PC-9 (cell line): ENCODE results near the gene SMC4. TPM values are rescaled to one million over a fixed set of nuclear protein-coding genes. Genes with fewer than 3 reads are reported as not detected.

Source experiments
- BruUV-seq: library from RNA; stranded (reverse); fragments of 400-500 nt; replicated peaks from 2 replicates; lab custom pipeline; 2021; lab: Mats Ljungman, UMichigan
- CTCF ChIA-PET: fragments of 300-600 bp; sonication (Branson Sonifier 250); formaldehyde crosslinking; loops from one replicate; lab custom pipeline; 2022; ENCODE audit warnings: antibody characterized with exemption; lab: Charles Lee
- POLR2A ChIA-PET: fragments of 300-600 bp; sonication (Branson Sonifier 250); formaldehyde crosslinking; loops from one replicate; lab custom pipeline; 2022; ENCODE audit warnings: antibody characterized with exemption; ENCODE audit not compliant: unreplicated experiment; lab: Charles Lee
- DNase-seq, 2 experiments: peaks; one replicate each; pipeline versions ENCODE4 v3.0.0 to v3.0.0-alpha.2; 2015 to 2022; ENCODE audit warnings: mixed read lengths in 1 of 2
- H2AFZ ChIP-seq: fragments of 200-600 bp; sonication (generic); 2 replicates; pipeline ENCODE4 v1.8.1; 2017; ENCODE audit warnings: antibody characterized with exemption
- H3F3A ChIP-seq: fragments of 200-600 bp; sonication (generic); 2 replicates; pipeline ENCODE4 v1.8.1; 2017; ENCODE audit warnings: antibody characterized with exemption, mild to moderate bottlenecking, low read depth; ENCODE audit not compliant: insufficient read depth
- H3K27ac ChIP-seq: fragments of 200-600 bp; sonication (generic); 2 replicates; pipeline ENCODE4 v1.6.1; 2016; ENCODE audit warnings: mixed run types
- H3K27me3 ChIP-seq: fragments of 200-600 bp; sonication (generic); 2 replicates; pipeline ENCODE4 v1.6.1; 2016; ENCODE audit warnings: low read depth, mixed run types; ENCODE audit not compliant: insufficient read depth
- H3K36me3 ChIP-seq: fragments of 200-600 bp; sonication (generic); 2 replicates; pipeline ENCODE4 v1.6.1; 2016; ENCODE audit warnings: low read depth, mixed run types
- H3K4me1 ChIP-seq: fragments of 200-600 bp; sonication (generic); replicated peaks from 2 replicates; pipeline ENCODE4 v1.6.1; 2016; ENCODE audit warnings: mixed run types; ENCODE audit not compliant: insufficient read depth
- H3K4me2 ChIP-seq: fragments of 200-600 bp; sonication (generic); 2 replicates; pipeline ENCODE4 v1.6.1; 2017; ENCODE audit warnings: mixed run types
- H3K4me3 ChIP-seq: fragments of 200-600 bp; sonication (generic); 2 replicates; pipeline ENCODE4 v1.6.1; 2016; ENCODE audit warnings: mixed run types
- H3K79me2 ChIP-seq: fragments of 200-600 bp; sonication (generic); 2 replicates; pipeline ENCODE4 v1.6.1; 2017; ENCODE audit warnings: low read depth, mixed run types
- H3K9me2 ChIP-seq: fragments of 200-600 bp; sonication (generic); 2 replicates; pipeline ENCODE4 v1.8.1; 2017; ENCODE audit warnings: mild to moderate bottlenecking; ENCODE audit not compliant: insufficient read depth
- H3K9me3 ChIP-seq: fragments of 200-600 bp; sonication (generic); 2 replicates; pipeline ENCODE4 v1.8.1; 2016; ENCODE audit warnings: low read depth; ENCODE audit not compliant: insufficient read depth
- H4K20me1 ChIP-seq: fragments of 200-600 bp; sonication (generic); 2 replicates; pipeline ENCODE4 v1.8.1; 2017; ENCODE audit not compliant: insufficient read depth
- EZH2 ChIP-seq: fragments of 200-600 bp; sonication (generic); IDR thresholded peaks from 2 replicates; pipeline ENCODE4 v1.8.0; 2017; ENCODE audit warnings: antibody characterized with exemption, low read depth
- intact Hi-C: fragments of 100-400 bp; cut with micrococcal nuclease; formaldehyde crosslinking; loops from one replicate; pipeline ENCODE4 v1.10.0; 2022; ENCODE audit not compliant: unreplicated experiment
- total RNA-seq: library from RNA; stranded (reverse); gene quantifications from 2 replicates; pipeline ENCODE4 v1.2.3, GENCODE V29; 2021
- TF ChIP-seq, protein P1 (sequence below): fragments of 200-600 bp; sonication (generic); conservative IDR thresholded peaks from 2 replicates; pipeline ENCODE4 v1.6.1; 2017; ENCODE audit warnings: mixed run types, antibody characterized with exemption, mild to moderate bottlenecking, moderate library complexity

The SMC4 gene
- total RNA-seq, 1 experiment from 2014 or later: 181 TPM

DNA sequence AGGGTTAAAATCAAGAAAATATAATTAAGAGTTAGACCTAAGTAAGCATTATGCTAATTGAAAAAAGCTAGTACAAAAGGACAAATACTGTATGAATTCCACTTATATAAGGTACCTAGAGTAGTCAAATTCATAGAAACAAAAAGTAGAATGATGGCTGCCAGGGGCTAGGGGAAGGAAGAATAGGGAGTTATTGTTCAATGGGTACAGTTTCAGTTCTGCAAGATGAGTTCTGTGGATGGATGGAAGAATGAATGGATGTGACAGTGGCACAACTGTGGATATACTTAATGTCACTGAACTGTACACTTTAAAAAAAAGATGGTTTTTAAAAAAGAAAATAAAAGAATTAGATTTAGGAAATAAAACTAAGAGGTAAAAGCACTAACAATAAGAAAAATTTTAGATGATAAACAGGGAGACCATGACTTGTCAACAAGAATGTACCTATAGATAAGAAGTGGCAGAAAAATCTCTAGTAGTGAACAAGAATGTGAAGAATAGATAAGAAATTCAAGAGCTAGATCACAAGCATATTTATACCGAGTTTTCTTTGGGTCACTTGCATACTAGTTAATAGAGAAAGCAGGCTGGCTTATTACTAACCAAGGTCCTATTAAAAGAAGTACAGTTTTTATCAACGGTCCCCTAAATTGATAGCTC lies 6.0 kb upstream of the SMC4 start:
- Histone ChIP-seq H3K79me2 (peaks cover 30% of the 10 kb centered on the region), H2AFZ (no peak overlapping the region), H3K9me2 (no peaks in the 10 kb centered on the region), H3K4me2 (no peak overlapping the region), H3K9me3 (no peaks in the 10 kb centered on the region), H3K4me3 (no peak overlapping the region), H3K27ac (no peak overlapping the region), H4K20me1 (no peaks in the 10 kb centered on the region), H3K27me3 (no peaks in the 10 kb centered on the region), H3K36me3 (no peaks in the 10 kb centered on the region), H3K4me1 (peaks cover 7% of the 10 kb centered on the region), H3F3A (no peaks in the 10 kb centered on the region)
- no TSS peak for BruUV-seq
- TF ChIP-seq EZH2: no peak
- DNase-seq: no peak
- ChIA-PET CTCF (interaction anchor here (0.6 kb wide), 1 partner anchor 22 kb away, joined by 3 read pairs; no protein-coding TSS in a partner anchor), POLR2A (no interaction called here)
- intact Hi-C loops: no loop called here

DNA sequence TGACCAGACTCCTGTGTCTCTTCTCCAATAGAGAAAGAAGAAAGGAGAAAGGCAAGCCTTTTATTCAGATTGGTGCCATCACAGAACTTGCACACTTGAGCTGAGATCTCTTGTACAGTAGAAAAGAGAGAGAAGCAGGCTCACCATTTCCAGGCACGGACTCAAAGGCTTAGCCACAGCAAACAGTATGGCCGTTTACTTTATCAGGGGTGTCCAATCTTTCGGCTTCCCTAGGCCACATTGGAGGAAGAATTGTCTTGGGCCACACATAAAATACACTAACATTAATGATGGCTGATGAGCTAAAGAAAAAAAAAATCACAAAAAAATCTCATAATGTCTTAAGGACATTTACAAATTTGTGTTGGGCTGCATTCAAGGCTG lies 5.4 kb upstream of the SMC4 start:
- TF ChIP-seq EZH2: no peak
- TF ChIP-seq, protein P1, sequence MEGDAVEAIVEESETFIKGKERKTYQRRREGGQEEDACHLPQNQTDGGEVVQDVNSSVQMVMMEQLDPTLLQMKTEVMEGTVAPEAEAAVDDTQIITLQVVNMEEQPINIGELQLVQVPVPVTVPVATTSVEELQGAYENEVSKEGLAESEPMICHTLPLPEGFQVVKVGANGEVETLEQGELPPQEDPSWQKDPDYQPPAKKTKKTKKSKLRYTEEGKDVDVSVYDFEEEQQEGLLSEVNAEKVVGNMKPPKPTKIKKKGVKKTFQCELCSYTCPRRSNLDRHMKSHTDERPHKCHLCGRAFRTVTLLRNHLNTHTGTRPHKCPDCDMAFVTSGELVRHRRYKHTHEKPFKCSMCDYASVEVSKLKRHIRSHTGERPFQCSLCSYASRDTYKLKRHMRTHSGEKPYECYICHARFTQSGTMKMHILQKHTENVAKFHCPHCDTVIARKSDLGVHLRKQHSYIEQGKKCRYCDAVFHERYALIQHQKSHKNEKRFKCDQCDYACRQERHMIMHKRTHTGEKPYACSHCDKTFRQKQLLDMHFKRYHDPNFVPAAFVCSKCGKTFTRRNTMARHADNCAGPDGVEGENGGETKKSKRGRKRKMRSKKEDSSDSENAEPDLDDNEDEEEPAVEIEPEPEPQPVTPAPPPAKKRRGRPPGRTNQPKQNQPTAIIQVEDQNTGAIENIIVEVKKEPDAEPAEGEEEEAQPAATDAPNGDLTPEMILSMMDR: no peak
- Histone ChIP-seq H3K27ac (no peak overlapping the region), H3K27me3 (no peaks in the 10 kb centered on the region), H3K79me2 (peaks cover 34% of the 10 kb centered on the region), H2AFZ (no peak overlapping the region), H3K9me2 (no peaks in the 10 kb centered on the region), H3K36me3 (no peaks in the 10 kb centered on the region), H4K20me1 (no peaks in the 10 kb centered on the region), H3K9me3 (no peaks in the 10 kb centered on the region), H3K4me1 (peaks cover 7% of the 10 kb centered on the region), H3K4me3 (no peak overlapping the region), H3F3A (no peaks in the 10 kb centered on the region), H3K4me2 (no peak overlapping the region)
- DNase-seq: no peak
- BruUV-seq: no TSS peak
- ChIA-PET CTCF (interaction anchor here (0.6 kb wide), 1 partner anchor 21 kb away, joined by 3 read pairs; no protein-coding TSS in a partner anchor), POLR2A (no interaction called here)
- intact Hi-C loops: no loop called here

DNA sequence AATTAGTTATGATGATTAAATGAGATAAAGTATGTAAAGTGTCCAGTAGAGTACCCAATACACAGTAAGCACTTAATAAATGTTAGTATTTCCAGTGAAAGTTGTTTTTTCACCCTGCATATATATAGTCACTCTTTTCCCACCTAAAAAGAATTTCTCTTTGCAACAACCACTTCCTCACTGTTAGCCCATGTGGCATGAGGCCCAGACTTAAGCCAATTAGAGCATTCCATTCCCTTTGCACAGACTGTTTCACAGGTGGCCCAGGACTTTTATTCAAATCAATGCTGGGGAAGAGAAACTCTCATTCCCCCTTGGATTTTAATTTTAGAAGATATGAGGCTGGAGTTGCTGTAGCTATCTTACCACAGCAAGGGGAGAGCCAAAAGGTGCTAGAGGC lies 4.2 kb upstream of the SMC4 start:
- DNase-seq: no peak
- intact Hi-C loops: loop anchor here (5.0 kb wide), 2 partner anchors 282 to 978 kb away; partner anchors contain the start of gene ARL14
- TF ChIP-seq, protein P1: no peak
- no peak for TF ChIP-seq EZH2

More for the DNA sequence above, 4.2 kb upstream of the SMC4 start:
- Histone ChIP-seq H3K4me3 (no peak overlapping the region), H3K9me3 (no peaks in the 10 kb centered on the region), H3K27ac (no peak overlapping the region), H3F3A (peaks cover 5% of the 10 kb centered on the region; the same call in 1 of the 2 replicates), H2AFZ (no peak overlapping the region), H3K9me2 (no peaks in the 10 kb centered on the region), H3K4me2 (no peak overlapping the region), H4K20me1 (no peaks in the 10 kb centered on the region), H3K4me1 (peaks cover 7% of the 10 kb centered on the region), H3K79me2 (peaks cover 43% of the 10 kb centered on the region), H3K36me3 (no peaks in the 10 kb centered on the region), H3K27me3 (no peaks in the 10 kb centered on the region)
- ChIA-PET CTCF (interaction anchor here (0.6 kb wide), 1 partner anchor 363 kb away, joined by 4 read pairs; no protein-coding TSS in a partner anchor), POLR2A (interaction anchor here (0.6 kb wide), 2 partner anchors 39 to 170 kb away, joined by 4 to 14 read pairs; partner anchors contain the start of gene KPNA4)
- BruUV-seq: no TSS peak
